Gastroesophageal sphincter (tissue), 3 donors: Measurements from ENCODE around the gene MEGF6.

Source experiments
- CTCF ChIP-seq, 4 experiments: fragments of 200-600 bp in 2 of 4; fragments of 450-650 bp in 2 of 4; sonication (generic) in 1 of 4; IDR thresholded peaks; one replicate each; pipeline ENCODE4 v1.5.1; 2017 to 2019; ENCODE audit warnings: antibody characterized with exemption in 4 of 4, mild to moderate bottlenecking in 2 of 4, moderate library complexity in 2 of 4
- POLR2A ChIP-seq, 2 donors: fragments of 450-650 bp; IDR thresholded peaks; one replicate each; pipeline ENCODE4 v1.6.1; 2017; ENCODE audit warnings: antibody characterized with exemption in 2 of 2, mild to moderate bottlenecking in 2 of 2, moderate library complexity in 1 of 2
- POLR2AphosphoS5 ChIP-seq: sonication (generic); formaldehyde crosslinking; IDR thresholded peaks from one replicate; pipeline ENCODE4 v1.6.1; 2017; ENCODE audit warnings: antibody characterized with exemption

GRCh38 chr1:3560251-3560871, 50.9 kb downstream of the MEGF6 start:
- no peak for TF ChIP-seq CTCF (IDR thresholded peaks at IDR 0.05)
- TF ChIP-seq POLR2A (IDR thresholded peaks at IDR 0.05) = no peak
- no peak for TF ChIP-seq POLR2AphosphoS5
